ENCODE data around the gene CCDC43. TPM values are rescaled to one million over a fixed set of nuclear protein-coding genes. Genes with fewer than 3 reads are reported as not detected.

CCDC43 gene
- total RNA-seq, result 41.2 and 47.8 TPM in 2 replicates

GRCh38 chr17:44689477-44690217 lies at the start of gene CCDC43:
CCDC43 (minus strand) TSS chr17:44689776; CDS start chr17:44689753, 23 bp downstream.

GRCh38 chr17:44708401-44709263 lies 19.1 kb upstream of the CCDC43 start, which contains the start of gene DBF4B:
DBF4B (plus strand) TSS chr17:44708665; CDS start chr17:44708821, 156 bp downstream.

GRCh38 chr17:44655983-44656710 lies 33.4 kb downstream of the CCDC43 start, which contains the start of gene MEIOC:
MEIOC (plus strand) TSS chr17:44656468; CDS start chr17:44656614, 146 bp downstream.

Other genes starting within 250 kb of the CCDC43 start
- 10.3 and 27.0 TPM in 2 replicates for gene GPATCH8, start 186.4 kb downstream of the CCDC43 start, total RNA-seq
- 0.34 and 0.64 TPM in 2 replicates for gene FZD2, start 132.3 kb downstream of the CCDC43 start, total RNA-seq
- gene MEIOC, start 33.3 kb downstream of the CCDC43 start, total RNA-seq, result under 0.01 TPM in 1 of 2 replicates, not detected in the other
- gene DBF4B, start 18.9 kb upstream of the CCDC43 start, total RNA-seq, result 0.34 and 1.4 TPM in 2 replicates
- under 0.01 TPM in 2 replicates for gene ADAM11, start 69.2 kb upstream of the CCDC43 start, total RNA-seq
- gene GJC1, start 140.5 kb upstream of the CCDC43 start, total RNA-seq, result 1.5 and 6.5 TPM in 2 replicates
- not detected in 2 replicates for gene HIGD1B, start 158.1 kb upstream of the CCDC43 start, total RNA-seq
- gene EFTUD2, start 209.7 kb upstream of the CCDC43 start, total RNA-seq, result 91.2 and 160 TPM in 2 replicates
- under 0.01 TPM in 1 of 2 replicates, not detected in the other for gene GFAP, start 225.7 kb upstream of the CCDC43 start, total RNA-seq